B cell (primary cell): ENCODE data around the gene JADE3. TPM values are rescaled to one million over a fixed set of nuclear protein-coding genes. Genes with fewer than 3 reads are reported as not detected.

Source experiments
- ATAC-seq: fragments of 200-7000 bp; cut with Tn5 transposase; one replicate; pipeline ENCODE4 v1.10.0; 2021; ENCODE audit warnings: low read depth, mild to moderate bottlenecking, moderate number of reproducible peaks, moderate library complexity
- CTCF ChIA-PET: fragments of 350-600 bp; sonication (Branson Sonifier 250); formaldehyde crosslinking; loops from one replicate; lab custom pipeline; 2021; ENCODE audit warnings: antibody characterized with exemption, inconsistent platforms; lab: Charles Lee
- POLR2A ChIA-PET: fragments of 350-600 bp; sonication (Branson Sonifier 250); formaldehyde crosslinking; loops from one replicate; lab custom pipeline; 2021; ENCODE audit warnings: antibody characterized with exemption; lab: Charles Lee
- DNase-seq: peaks from one replicate; pipeline ENCODE4 v3.0.0; 2013
- H2AFZ ChIP-seq: 2 replicates; pipeline ENCODE4 v1.6.1; 2012; ENCODE audit warnings: mild to moderate bottlenecking, low read depth, low read length; ENCODE audit not compliant: insufficient read depth, poor library complexity, severe bottlenecking
- H3K27ac ChIP-seq, 2 donors: 1 replicate in 1 of 2; 2 replicates in 1 of 2; pipeline ENCODE4 v1.5.1; 2012 to 2013; ENCODE audit warnings: low read length in 2 of 2, mild to moderate bottlenecking in 2 of 2, moderate library complexity in 1 of 2
- H3K27me3 ChIP-seq, 4 experiments: fragments of 200-600 bp in 1 of 4; sonication (generic) in 1 of 4; replicated peaks in 1 of 4; 1 replicate in 2 of 4; 2 replicates in 2 of 4; pipeline versions ENCODE4 v1.6.1 to v1.7.0; 2013 to 2016; ENCODE audit warnings: low read length in 3 of 4, mild to moderate bottlenecking in 2 of 4, mixed read lengths in 1 of 4, moderate library complexity in 1 of 4; ENCODE audit not compliant: insufficient read depth in 4 of 4, control insufficient read depth in 3 of 4; ENCODE audit errors: control extremely low read depth in 1 of 4
- H3K36me3 ChIP-seq, 2 experiments: replicated peaks in 1 of 2; 1 replicate in 1 of 2; 2 replicates in 1 of 2; pipeline versions ENCODE4 v1.6.1 to v1.7.1; 2013; ENCODE audit warnings: low read length in 1 of 2; ENCODE audit not compliant: insufficient read depth in 2 of 2, control insufficient read depth in 1 of 2; ENCODE audit errors: control extremely low read depth in 1 of 2, extremely low read depth in 1 of 2
- H3K4me1 ChIP-seq, 2 donors: fragments of 200-600 bp in 1 of 2; sonication (generic) in 1 of 2; 1 replicate in 1 of 2; 2 replicates in 1 of 2; pipeline versions ENCODE4 v1.5.1 to v1.6.1; 2013 to 2017; ENCODE audit warnings: low read length in 2 of 2; ENCODE audit not compliant: control insufficient read depth in 2 of 2, insufficient read depth in 2 of 2
- H3K4me2 ChIP-seq: replicated peaks from 2 replicates; pipeline ENCODE3; 2012; ENCODE audit warnings: mild to moderate bottlenecking, low read depth, low read length; ENCODE audit not compliant: poor library complexity, severe bottlenecking
- H3K4me3 ChIP-seq, 5 experiments: fragments of 200-600 bp in 1 of 5; sonication (generic) in 1 of 5; 1 replicate in 3 of 5; 2 replicates in 2 of 5; pipeline versions ENCODE4 v1.5.1 to v1.7.0; 2011 to 2016; ENCODE audit warnings: low read length in 4 of 5, mild to moderate bottlenecking in 4 of 5, low read depth in 2 of 5, control low read depth in 1 of 5, moderate library complexity in 1 of 5; ENCODE audit not compliant: insufficient read depth in 1 of 5; ENCODE audit errors: control extremely low read depth in 1 of 5, extremely low read depth in 1 of 5
- H3K79me2 ChIP-seq: fragments of 200-600 bp; sonication (generic); one replicate; pipeline ENCODE4 v1.6.0; 2016; ENCODE audit warnings: low read length; ENCODE audit not compliant: control insufficient read depth, insufficient read depth
- H3K9ac ChIP-seq: fragments of 200-600 bp; sonication (generic); 2 replicates; pipeline ENCODE4 v1.6.1; 2017; ENCODE audit warnings: mild to moderate bottlenecking, low read length, moderate library complexity
- H3K9me3 ChIP-seq, 3 donors: one replicate each; pipeline versions ENCODE4 v1.6.1 to v1.7.1; 2013; ENCODE audit warnings: low read length in 2 of 3; ENCODE audit not compliant: control insufficient read depth in 2 of 3, insufficient read depth in 1 of 3; ENCODE audit errors: control extremely low read depth in 1 of 3
- H4K20me1 ChIP-seq: 2 replicates; pipeline ENCODE4 v1.6.0; 2012; ENCODE audit warnings: mild to moderate bottlenecking, low read length; ENCODE audit not compliant: insufficient read depth, control insufficient read depth, poor library complexity, severe bottlenecking
- H3K27ac Mint-ChIP-seq: one replicate; pipeline ENCODE4 v1.8.0; 2021; ENCODE audit warnings: mixed read lengths
- H3K27me3 Mint-ChIP-seq: one replicate; pipeline ENCODE4 v1.8.0; 2021; ENCODE audit warnings: mixed read lengths
- H3K4me1 Mint-ChIP-seq: one replicate; pipeline ENCODE4 v1.8.0; 2021; ENCODE audit warnings: mixed read lengths
- H3K4me3 Mint-ChIP-seq: one replicate; pipeline ENCODE4 v1.8.0; 2021; ENCODE audit warnings: mixed read lengths
- H3K9me3 Mint-ChIP-seq: one replicate; pipeline ENCODE4 v1.8.0; 2022; ENCODE audit warnings: mixed read lengths; ENCODE audit not compliant: insufficient read depth
- EZH2 ChIP-seq: IDR thresholded peaks from 2 replicates; pipeline ENCODE4 v1.6.1; 2012; ENCODE audit warnings: borderline replicate concordance, low read depth, mild to moderate bottlenecking, moderate library complexity, low read length; ENCODE audit not compliant: insufficient read depth, poor library complexity, severe bottlenecking
- WGBS: methylation state at CpG from one replicate; pipeline ENCODE4 v1.1.5; 2013; ENCODE audit warnings: missing lambda C conversion rate; ENCODE audit not compliant: insufficient coverage; 5-methylcytosine and 5-hydroxymethylcytosine counted together
- intact Hi-C: fragments of 100-400 bp; cut with micrococcal nuclease; formaldehyde crosslinking; loops from one replicate; pipeline ENCODE4 v1.10.0; 2022
- polyA plus RNA-seq: library from polyadenylated mRNA; depleted of rRNA; stranded (reverse); fragments of >200 nt; gene quantifications from 2 replicates; pipeline ENCODE4 v1.2.3, GENCODE V29; 2012
- total RNA-seq, 2 donors: library from RNA; stranded (reverse); fragments of 120-200 nt in 1 of 2; gene quantifications; 1 replicate in 1 of 2; 2 replicates in 1 of 2; pipeline versions ENCODE4 v1.2.3 to v1.2.4, GENCODE V29; 2013 to 2022
- TF ChIP-seq, protein P1 (sequence below): fragments of 200-600 bp; IDR thresholded peaks from one replicate; pipeline ENCODE4 v1.8.0; 2022; ENCODE audit warnings: antibody characterized with exemption, mild to moderate bottlenecking

JADE3 gene
- total and polyA plus RNA-seq, 2 donors (not counting 1 experiment from before 2014, with no cell fraction given), result 3.6 to 23.4 TPM

- Histone ChIP-seq H3K4me2 (no peak overlapping the region), H3K79me2 (no peaks in the 10 kb centered on the region), H3K27ac (no peak overlapping the region), H3K4me3 (no peak overlapping the region), H3K27me3 (no peaks in the 10 kb centered on the region), H3K9me3 (no peaks in the 10 kb centered on the region), H2AFZ (no peak overlapping the region), H3K4me1 (no peaks in the 10 kb centered on the region), H3K9ac (no peak overlapping the region), H4K20me1 (no peaks in the 10 kb centered on the region), H3K36me3 (peaks cover 0 to 19% of the 10 kb centered on the region in 2 experiments)
- Mint-ChIP-seq H3K4me3 (no peak overlapping the region), H3K9me3 (no peaks in the 10 kb centered on the region), H3K27ac (no peak overlapping the region), H3K27me3 (no peaks in the 10 kb centered on the region), H3K4me1 (peaks cover 7% of the 10 kb centered on the region)
- ChIA-PET CTCF (interaction anchor here (0.6 to 2.7 kb wide), 17 partner anchors 20 to 270 kb away, joined by 3 to 57 read pairs (median 4); partner anchors contain the start of gene JADE3), POLR2A (no interaction called here)
- intact Hi-C loops, result loop anchor here (1.0 to 5.0 kb wide), 3 partner anchors 53 to 458 kb away; partner anchors contain the start of gene CHST7
- TF ChIP-seq, protein P1, sequence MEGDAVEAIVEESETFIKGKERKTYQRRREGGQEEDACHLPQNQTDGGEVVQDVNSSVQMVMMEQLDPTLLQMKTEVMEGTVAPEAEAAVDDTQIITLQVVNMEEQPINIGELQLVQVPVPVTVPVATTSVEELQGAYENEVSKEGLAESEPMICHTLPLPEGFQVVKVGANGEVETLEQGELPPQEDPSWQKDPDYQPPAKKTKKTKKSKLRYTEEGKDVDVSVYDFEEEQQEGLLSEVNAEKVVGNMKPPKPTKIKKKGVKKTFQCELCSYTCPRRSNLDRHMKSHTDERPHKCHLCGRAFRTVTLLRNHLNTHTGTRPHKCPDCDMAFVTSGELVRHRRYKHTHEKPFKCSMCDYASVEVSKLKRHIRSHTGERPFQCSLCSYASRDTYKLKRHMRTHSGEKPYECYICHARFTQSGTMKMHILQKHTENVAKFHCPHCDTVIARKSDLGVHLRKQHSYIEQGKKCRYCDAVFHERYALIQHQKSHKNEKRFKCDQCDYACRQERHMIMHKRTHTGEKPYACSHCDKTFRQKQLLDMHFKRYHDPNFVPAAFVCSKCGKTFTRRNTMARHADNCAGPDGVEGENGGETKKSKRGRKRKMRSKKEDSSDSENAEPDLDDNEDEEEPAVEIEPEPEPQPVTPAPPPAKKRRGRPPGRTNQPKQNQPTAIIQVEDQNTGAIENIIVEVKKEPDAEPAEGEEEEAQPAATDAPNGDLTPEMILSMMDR, result peak; percentile 73
- TF ChIP-seq EZH2, result no peak
- ATAC-seq (no peak), DNase-seq (peak; percentile 69)
Measured at GRCh38 chrX:47030339-47030738, 118.1 kb downstream of the JADE3 start.

DNA sequence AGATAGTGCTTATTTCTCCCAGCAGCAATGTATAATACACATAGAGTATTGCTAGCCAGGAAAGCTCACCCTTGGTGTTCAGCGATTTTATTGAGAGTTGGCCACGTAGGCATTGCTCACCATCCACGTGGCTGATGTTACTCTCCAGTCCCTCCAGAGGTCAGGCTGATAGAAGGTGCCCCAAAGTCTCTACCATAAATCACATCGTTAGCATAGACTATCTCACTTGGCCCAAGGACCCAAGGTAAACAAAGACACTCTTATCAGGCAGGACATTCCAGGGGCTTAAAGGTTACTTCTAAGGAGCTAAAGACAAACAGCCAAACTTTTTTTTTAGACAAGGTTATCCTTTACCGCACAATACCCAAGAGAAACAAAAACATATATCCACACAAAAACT is 135.8 kb downstream of the JADE3 start:
- DNase-seq (no peak), ATAC-seq (no peak)
- H3K4me1 Mint-ChIP-seq, result no peaks in the 10 kb centered on the region
- H3K4me3 Mint-ChIP-seq, result no peak overlapping the region
- Histone ChIP-seq H3K27me3 (no peaks in the 10 kb centered on the region), H4K20me1 (no peaks in the 10 kb centered on the region), H3K9me3 (no peaks in the 10 kb centered on the region), H2AFZ (no peak overlapping the region), H3K27ac (no peak overlapping the region), H3K4me1 (no peaks in the 10 kb centered on the region), H3K4me2 (no peak overlapping the region), H3K9ac (no peak overlapping the region), H3K4me3 (no peak overlapping the region), H3K79me2 (no peaks in the 10 kb centered on the region), H3K36me3 (peaks cover 0 to 2% of the 10 kb centered on the region in 2 experiments)
- intact Hi-C loops, result no loop called here
- H3K27ac Mint-ChIP-seq, result no peak overlapping the region
- no CpG with 5 or more reads among the region's 5 CpGs for whole genome bisulfite sequencing
- POLR2A ChIA-PET, result no interaction called here
- no peaks in the 10 kb centered on the region for H3K27me3 Mint-ChIP-seq
- TF ChIP-seq EZH2, result no peak
- TF ChIP-seq, protein P1, result no peak
- H3K9me3 Mint-ChIP-seq, result no peaks in the 10 kb centered on the region
- CTCF ChIA-PET, result no interaction called here
